GM12891 (cell line): Measurements from ENCODE around the gene EPB41.

Experiments
- PAX5 ChIP-seq: IDR thresholded peaks from 2 replicates; pipeline ENCODE4 v1.6.1; 2011; ENCODE audit warnings: low read length, moderate library complexity, mild to moderate bottlenecking; ENCODE audit not compliant: insufficient read depth, severe bottlenecking
- POLR2A ChIP-seq: IDR thresholded peaks from 2 replicates; pipeline ENCODE4 v1.6.1; 2011; ENCODE audit warnings: low read depth, low read length, control low read depth
- POLR2AphosphoS5 ChIP-seq: IDR thresholded peaks from 2 replicates; pipeline ENCODE4 v1.6.1; 2011; ENCODE audit warnings: low read depth, low read length, control low read depth
- POU2F2 ChIP-seq: IDR thresholded peaks from 2 replicates; pipeline ENCODE4 v1.6.1; 2011; ENCODE audit warnings: low read depth, mild to moderate bottlenecking, control low read depth, low read length, moderate library complexity
- SPI1 ChIP-seq: IDR thresholded peaks from 2 replicates; pipeline ENCODE4 v1.6.1; 2011; ENCODE audit warnings: low read depth, low read length, control low read depth
- TAF1 ChIP-seq: IDR thresholded peaks from 2 replicates; pipeline ENCODE4 v1.6.1; 2011; ENCODE audit warnings: low read depth, low read length, control low read depth

GRCh38 chr1:28864695-28865094 is 49.7 kb upstream of the EPB41 start:
- TF ChIP-seq SPI1, result no peak
- no peak for TF ChIP-seq POLR2AphosphoS5
- no peak for TF ChIP-seq POLR2A
- no peak for TF ChIP-seq TAF1
- TF ChIP-seq POU2F2, result no peak
- TF ChIP-seq PAX5, result no peak
